ENCODE measurements around the gene CCND3.

DNA sequence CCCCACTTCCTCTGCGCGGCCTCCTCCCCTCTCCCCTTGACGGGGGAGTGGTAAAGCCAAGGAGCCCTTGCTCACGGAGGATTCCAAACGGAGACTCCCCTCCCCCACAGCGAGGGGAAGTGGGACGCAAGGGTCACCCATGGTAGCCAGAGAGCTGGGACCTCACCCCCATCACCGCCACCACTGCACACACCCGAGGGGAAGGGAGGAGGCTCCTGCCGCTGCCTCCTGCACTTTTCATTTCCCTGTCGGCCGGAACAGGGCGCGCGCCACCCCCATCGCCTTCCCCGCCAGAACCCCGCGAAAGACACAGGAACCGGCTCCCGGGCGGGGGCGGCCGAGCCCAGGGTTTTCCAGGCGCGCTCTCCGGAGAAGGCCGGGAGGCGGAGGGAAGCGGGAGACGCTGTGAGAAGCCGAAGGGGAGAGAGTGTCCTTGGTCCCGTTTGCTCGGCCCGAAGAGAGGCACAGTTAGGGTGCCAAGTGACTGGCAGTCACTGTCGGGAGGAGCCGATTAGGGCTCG, 789 bp downstream of the CCND3 start:
- TF ChIP-seq CTCF (IDR thresholded peaks at IDR 0.05) (no peak), POLR2A (IDR thresholded peaks at IDR 0.05) (no peak), POLR2AphosphoS5 (IDR thresholded peaks at IDR 0.05) (no peak), EP300 (IDR thresholded peaks at IDR 0.05) (no peak)

Measured in gastroesophageal sphincter (tissue), 3 donors.